Putamen (tissue), 1 donor: ENCODE results near the gene GLO1.
"Not testable (repeated sequence)": the region's sequence is repeated elsewhere in the genome, so short reads cannot be mapped to it uniquely, and the experiment has no call there.

Experiments used
- DNase-seq: peaks from one replicate; pipeline ENCODE4 v3.0.0-alpha.2; 2016; ENCODE audit warnings: low spot score

GLO1 gene

DNA sequence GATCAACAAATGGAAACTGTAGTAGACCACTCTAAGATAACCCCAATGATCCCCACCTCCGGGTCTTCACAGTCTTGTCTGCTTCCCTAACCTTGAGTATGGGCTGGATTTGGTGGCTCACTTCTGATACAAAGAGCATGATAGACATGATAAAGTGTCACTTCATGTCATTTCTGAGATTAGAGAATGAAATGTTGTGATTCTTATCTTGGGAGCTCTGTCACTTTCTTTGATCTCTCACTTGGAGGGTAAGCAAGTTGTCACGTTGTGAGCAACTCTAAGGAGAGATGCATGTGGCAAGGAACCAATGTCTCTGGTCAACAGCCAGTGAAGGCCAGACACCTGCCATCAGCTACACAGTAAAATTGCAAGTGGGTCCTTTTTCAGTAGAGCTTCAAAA is 3.0 kb upstream of the GLO1 start:
- no peak for DNase-seq

DNA sequence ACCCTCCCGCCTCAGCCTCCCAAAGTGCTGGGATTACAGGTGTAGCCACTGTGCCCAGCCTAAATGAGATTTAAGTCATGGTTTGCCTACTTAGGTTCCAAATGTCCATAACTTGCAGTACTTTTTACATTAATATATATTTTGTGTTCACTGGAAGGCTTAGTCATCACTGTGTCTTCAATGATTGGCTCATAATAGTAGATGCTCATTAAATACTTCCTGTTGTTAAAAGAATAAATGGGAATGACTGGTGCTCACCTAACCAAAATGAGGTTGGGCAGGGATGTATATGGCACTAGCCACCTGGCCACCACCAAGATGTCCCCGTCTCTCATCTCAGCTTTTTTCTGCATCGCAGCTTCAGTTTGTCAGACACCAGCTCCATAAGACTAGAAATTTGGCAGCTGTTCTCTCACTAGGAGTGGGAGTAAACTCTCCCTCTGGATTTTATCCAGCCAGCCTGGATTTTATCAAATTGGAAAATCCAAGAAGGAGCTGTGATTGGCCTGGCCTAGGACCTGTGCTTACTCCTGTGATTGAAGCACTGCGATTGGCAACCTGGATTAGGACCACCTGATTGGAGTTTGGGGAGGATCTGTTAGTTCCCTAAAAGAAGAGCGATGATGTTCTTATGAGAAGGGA is 1.1 kb upstream of the GLO1 start:
- no peak for DNase-seq

DNA sequence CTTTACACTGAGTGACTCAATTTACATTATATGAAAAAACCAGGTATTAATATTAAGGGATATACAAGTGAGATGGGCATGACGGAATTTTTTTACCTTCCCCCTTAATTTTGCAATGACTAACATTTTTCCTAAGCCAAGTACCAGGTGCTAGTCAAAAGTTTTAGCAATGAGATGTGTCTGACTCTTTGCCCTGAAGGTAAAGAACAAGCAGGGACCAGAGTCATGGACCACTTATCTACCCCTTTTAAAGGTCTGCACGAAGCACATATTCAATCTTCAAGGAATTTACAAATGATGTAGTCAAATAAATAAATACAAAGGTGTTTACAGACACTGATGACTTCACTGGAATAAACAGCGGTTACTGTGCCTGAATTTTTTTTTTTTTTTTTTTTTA is 1.4 kb downstream of the GLO1 start:
- DNase-seq = no peak

DNA sequence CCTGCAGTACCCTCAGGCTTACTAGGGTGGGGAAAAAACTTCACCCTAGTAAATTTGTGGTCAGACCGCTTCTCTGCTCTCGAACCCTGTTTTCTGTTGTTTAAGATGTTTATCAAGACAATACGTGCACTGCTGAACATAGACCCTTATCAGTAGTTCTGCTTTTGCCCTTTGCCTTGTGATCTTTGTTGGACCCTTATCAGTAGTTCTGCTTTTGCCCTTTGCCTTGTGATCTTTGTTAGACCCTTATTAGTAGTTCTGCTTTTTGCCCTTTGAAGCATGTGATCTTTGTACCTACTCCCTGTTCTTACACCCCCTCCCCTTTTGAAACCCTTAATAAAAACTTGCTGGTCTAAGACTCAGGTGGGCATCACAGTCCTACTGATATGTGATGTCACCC is 3.2 kb downstream of the GLO1 start:
- not testable (repeated sequence) for DNase-seq

DNA sequence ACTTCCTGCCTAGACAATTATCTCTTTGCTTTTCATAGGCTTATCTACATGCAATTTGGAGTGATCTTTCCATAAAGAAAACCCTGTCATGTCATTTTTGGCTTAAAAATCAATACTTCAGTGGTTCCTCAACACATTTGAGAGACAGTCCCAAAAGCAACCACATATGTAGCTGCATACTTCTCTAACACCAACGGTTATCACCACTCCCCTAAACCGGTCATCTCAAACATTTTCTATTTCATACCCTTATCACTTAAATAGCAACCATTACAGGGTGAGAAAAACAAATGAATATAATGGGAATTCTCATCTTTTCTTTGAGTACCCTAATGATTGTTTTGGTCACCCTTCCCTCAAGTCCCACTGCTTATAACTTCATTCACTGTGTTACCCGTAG is 5.1 kb downstream of the GLO1 start:
- no peak for DNase-seq

DNA sequence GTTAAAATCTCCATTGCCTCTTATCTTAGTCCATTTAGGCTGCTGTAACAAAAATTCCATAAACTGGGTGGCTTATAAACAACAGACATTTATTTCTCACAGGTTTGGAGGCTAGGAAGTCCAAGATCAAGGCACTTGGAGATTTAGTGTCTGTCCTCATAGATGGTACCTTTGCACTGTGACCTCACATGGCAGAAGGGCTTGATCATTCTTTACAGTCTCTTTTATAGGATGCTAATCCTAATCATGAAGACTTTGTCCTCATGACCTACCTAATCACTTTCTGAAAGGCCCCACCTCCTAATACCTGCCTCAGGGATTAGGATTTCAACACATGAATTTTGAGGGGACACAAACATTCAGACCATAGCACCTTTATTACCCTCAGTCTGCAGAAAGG is 6.6 kb downstream of the GLO1 start:
- no peak for DNase-seq

DNA sequence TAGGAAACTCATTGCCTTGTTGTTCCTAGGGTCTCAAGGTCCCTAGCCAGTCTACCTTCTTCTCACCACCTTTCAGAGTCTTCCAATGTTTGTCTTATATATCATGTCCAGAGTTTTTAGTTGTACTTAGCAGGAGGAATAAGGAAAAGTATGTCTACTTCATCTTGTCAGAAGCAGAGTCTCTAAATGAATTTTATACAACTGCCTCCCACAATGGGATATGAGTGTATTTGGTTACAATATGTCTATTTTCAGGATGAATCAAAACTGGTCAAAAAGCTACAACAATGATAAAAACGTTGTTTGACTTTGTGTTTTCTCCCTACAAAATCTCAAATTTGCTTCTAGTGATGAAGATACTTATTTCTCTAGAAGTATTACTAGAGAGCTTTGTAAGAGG is 7.0 kb downstream of the GLO1 start:
- DNase-seq = no peak

DNA sequence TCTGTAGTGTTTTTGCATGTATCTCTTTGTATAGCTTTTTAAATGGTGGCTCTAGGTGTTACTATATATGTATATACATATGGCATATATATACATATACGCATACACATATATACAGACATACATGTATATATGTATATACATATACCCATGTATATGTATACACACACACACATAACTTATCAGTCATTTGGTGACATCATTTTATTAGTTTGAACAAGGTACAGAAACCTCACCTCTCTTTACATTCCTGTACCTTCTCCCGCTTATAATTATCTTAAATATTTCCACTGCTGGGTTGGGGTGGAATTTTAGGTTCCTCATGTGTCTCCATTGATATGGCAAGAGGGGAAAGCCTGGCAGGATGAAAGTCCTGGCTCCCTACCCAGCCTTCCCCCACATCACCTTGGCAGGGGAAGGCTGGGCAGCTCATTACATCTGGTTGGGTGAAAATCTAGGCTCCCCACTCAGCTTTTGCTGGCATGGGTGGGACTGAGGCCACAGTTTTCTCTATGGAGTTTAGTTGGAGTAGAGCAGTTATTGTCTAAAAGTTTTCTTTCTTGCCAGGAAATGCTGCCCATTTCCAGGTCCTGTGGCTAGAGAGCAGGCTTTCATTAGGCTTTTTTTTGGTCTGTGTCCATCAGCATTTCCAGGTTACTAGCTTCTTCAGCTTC is 7.6 kb downstream of the GLO1 start:
- DNase-seq = peak; percentile 39

DNA sequence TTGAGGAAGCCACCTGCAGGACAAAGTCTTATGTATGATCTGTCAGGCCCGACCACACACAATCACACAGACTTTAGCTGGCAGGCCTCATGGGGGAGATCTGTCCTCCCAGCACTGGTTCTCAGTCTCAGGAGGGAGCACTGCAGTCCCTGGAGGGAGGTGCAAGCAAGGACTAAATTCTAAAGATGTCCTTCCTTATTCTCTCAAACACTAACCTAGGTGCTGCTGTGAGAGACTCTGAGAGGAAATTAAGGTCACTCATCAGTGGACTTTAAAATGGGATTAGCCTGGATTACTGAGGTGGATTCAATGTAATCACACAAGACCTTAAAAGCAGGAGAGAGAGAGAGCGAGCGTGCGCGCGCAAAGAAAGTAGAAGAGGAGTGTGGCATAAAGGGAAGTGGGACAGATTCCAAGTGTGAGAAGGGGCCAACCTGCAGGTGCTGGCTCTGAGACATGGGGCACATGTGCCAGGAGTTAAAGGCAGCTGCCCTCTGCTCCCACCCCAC is 14.3 kb downstream of the GLO1 start:
- DNase-seq = no peak

DNA sequence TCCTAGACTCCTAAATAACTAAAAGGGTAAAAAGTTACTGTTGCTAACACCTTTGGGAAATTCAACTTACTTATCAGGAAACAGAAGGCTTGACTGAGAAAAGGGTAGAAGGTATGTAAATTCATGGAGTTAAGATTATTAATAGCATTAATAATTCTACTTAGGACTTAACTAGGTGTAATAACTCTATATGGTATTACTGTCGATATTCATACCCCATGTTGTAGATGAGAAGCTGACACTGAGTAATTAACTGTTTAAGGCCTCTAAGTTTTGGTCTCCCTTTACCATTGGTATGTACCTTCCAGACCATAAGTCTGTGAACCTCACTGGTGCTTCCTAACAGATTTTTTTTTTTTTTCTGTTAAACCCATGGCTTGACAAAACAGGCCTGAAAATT is 15.4 kb downstream of the GLO1 start:
- DNase-seq = no peak

DNA sequence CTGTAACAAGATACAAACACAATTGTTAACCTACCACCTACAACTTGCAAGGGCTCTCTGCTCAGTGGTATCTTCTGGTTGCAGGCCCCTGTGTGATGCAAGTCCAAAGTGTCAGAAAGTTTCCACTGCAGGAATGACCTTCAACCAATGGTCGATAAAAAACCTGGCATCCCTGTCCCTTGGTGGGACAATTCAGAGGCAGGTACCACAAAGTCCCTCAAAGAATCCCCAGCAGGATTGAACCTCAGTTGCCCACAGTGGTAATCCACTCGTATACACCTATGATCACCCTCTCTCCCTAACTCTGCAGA is 15.9 kb downstream of the GLO1 start:
- no peak for DNase-seq

DNA sequence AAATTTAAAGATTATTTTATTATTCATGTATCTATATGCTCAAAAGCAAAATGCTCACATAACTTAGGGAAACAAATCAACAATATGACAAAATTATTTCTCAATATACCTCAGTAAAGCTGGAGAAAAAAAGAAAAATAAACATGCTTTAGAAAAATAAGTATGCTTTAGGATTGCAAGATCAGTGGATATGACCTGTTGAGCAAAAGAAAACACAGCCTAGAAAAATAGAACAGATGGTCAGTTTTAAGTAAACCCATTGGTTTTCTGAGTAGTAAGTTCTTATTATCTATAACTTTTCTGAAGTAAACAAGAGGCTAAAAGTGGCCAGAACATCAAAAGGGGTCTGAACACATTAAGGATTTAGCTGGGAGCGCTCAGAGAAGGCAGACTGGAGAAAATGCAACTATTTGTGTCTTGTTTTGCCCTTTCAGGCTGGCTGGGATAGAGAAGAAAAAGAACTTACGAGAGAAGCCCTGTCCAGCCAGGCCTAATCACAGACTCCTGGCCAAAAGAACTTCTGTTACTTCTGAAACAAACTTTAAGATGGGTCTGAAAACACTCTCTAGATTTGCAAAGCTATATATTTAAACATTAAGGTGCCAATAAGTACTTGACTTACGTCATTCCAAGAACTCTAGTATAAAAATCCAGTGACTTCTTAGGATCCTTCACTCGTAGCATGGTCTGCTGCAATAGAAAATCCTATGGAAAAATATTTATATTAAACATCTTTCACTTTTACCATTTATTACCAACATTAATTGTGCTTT is 16.5 kb downstream of the GLO1 start:
- no peak for DNase-seq

DNA sequence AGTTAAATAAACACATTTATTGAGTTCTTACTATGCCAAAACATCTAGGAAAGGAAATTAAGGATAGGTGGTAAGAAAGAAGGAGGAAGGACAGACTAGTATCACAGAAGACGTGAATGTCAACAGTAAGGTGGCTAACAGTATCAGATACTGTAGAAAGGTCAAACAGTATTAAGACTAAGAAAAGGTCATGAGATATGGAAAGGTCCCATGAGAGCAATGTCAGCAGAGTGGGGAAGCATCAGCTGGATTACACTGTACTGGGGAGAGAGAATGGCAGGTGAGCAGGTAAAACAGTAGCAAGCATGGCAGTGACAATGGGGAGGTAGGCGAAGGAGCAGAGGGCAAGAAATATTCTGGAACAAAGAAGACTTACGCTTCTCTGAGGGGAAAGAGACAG is 18.0 kb downstream of the GLO1 start:
- no peak for DNase-seq

DNA sequence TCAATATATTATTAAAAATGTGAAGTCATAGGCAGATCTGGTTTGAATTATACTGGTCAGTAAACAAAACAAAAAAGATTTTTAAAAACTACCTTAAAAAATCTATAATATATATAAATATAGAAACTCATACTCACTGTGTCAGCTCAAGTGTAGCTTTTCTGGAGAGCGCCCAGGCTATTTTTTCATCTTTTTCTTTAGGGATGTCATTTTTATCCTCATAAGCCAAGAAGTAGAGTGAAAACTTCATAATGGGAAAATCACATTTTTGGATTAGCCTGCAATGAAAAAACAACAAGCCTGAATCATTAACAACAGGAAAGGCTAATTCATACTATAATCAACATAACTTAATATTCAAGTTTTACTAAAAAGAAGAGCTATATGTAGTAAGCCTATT is 18.7 kb downstream of the GLO1 start:
- DNase-seq = no peak

DNA sequence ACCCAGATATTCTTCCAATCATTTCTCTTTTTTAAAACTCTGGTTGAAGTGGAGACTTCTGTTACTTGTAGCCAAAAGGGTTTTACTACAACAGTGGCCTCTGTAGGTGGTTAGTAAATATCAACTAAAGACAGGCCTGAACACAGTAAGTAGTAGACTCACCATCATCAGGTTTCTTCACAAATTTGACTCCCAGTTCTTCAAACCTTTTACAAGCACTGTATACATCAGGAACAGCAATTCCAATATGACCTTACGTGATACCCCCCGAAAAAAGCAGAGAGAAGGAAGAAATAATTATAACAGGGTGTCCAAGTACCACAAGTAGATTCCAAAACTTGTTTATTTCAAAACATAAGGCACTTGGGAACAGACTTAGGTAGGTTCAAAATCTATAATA is 21.1 kb downstream of the GLO1 start:
- DNase-seq = no peak

DNA sequence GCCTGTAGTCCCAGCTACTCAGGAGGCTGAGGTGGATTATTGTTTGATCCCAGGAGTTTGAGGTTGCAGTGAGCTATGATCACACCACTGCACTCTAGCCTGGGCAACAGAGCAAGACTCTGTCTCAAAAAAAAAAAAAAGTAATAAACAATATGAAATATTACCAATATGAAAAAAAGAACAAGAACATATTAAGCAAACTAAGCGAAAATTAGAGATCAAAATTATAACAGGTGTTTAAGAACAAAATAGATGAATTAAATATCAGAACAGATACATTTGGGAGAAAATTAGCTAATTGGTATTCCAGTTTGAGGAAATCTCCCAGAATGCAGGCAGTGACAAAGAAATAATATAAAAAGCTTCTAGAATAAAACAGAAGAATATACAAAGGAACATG is 23.3 kb downstream of the GLO1 start:
- no peak for DNase-seq

DNA sequence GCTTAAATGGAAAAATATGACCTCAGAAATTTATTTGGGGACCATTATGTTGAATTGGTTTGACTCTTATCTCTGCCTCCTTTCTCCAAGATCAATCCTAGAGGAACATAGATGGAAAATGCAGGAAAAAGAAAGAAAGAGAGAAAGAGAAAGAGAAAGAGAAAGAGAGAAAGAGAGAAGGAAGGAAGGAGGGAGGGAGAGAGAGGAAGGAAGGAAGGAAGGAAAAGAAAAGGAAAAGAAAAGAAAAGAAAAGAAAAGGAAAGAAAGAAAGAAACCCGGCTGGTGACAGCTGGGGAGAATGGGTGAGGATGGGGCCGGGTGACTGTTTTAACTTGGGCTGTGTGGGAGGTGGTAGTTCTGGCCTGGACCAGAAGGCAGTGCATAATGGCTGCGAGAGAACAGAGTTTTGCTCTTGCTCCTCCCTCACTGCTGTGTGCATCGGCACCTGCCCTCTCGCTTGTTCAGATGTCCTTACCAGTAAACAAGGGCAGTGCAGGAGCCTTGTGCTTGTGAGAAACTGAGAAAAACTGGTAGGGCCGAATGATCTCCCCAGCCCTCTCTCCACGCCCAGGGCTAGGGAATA is 24.7 kb downstream of the GLO1 start:
- no peak for DNase-seq

DNA sequence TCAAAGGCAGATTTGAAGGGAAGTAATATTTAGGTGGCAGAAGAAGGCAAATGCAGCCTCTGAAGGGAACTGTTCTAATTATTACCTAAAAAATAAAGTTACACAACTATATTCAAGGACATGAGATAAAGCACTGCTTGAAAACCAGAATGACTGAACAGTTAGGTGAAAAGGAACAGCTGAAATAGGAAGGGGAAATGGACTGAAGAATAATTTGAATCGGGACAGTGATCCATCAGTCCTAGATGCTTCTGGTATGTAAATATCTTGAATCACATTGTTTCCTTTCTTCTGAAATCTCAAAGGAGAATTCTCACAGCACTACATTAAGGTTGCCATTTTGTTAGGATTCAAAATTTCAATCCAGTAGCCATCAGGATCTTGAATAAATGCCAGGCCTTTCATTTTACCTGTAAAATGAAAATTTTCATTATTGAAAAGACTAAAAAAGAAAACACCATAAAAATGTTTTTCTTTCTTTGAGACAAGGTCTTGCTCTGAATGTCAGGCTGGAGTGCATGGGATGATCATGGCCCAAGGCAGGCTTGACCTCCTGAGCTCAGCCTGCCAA is 25.9 kb downstream of the GLO1 start:
- no peak for DNase-seq

DNA sequence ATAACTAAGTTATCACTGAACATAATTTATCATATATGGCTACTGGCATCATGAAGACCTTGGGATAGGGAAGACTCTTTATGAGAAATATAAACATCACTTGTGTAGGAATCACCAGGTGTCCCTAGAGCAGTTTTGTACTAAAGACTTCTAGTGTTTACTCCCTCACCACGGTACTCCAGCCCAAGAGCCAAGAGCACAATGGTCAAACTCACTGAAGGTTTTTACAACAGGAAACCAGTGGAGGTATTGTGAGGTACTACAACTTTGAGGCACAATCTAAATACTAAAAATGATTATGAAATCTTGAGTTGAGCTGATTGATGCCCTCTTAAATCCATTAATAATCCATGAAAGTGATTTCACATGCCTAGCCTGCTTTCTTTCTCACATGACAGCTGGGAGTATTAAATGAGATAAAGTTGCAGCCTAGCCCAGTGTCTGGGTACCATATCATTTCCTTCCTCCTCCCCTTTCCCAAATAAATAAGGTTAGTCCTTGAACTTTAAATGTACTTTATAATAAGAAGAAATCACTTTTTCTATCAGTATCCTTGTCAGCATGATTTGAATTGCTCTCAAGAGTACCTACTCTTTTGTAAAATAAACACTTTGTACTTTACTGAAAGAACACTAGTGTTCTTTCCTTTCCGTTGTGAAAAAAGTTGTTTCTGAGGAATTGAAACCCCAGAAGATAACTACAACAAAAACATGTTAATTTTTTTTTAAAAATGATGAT is 26.5 kb downstream of the GLO1 start:
- DNase-seq = no peak

DNA sequence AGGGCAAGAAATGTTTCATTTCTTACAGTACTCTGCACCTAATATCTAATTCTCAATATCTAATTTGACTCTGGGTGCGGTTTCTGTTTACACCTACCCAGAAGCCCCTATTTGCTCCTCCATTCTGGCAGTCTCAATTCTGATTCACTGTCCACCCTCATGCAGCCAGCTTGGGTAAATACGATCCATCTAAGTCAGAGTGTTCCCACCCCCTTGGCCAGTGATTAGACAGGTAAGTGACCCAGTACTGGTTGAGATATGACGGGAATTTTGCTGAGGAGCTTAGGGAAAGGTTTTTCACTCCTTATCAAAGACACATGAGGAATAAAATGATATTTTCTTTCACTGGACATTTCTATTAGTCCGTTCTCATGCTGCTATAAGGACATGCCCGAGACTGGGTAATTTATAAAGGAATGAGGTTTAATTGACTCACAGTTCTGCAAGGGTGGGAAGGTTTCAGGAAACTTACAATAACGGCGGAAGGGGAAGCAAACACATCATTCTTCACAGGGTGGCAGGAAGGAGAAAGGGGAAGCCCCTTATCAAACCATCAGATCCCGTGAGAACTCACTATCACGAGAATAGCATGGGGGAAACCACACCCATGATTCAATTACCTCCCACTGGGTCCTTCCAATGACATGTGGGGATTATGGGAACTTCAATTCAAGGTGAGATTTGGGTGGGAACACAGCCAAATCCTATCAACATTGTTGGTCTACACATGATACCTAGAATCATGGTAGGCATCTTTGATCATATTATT is 29.4 kb downstream of the GLO1 start:
- no peak for DNase-seq

DNA sequence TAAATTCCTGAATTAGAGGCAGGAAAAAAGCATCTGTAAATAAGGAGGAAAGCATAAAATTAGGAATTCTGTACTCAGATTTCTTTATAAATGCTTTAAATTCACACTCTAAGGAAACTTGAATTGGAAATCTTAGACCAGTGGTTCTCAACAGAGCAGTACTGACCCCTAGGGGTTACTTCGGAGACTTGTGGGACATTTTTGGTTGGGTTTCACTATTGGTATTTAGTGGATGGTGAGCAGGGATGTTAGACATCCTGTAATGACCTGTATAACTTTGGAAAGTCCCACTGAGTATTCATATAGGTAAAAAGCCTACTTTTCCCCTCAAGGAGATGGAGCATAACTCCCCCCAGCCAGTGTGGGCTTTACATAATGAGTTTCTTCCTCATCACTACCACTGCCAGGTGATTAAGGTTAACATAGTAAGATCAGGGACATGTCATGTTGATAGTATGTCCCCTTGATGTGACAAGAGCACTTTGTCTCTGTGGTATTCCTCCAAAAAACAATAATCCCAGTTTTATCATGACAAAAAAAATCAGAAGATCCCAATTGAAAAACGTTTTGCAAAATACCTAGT is 31.0 kb downstream of the GLO1 start:
- DNase-seq = peak; percentile 31
